Endothelial cell of umbilical vein (primary cell): ENCODE results near the gene ADAM8. TPM values are rescaled to one million over a fixed set of nuclear protein-coding genes. Genes with fewer than 3 reads are reported as not detected.

Source experiments
- BruUV-seq: library from RNA; stranded (reverse); fragments of 400-500 nt; replicated peaks from 2 replicates; lab custom pipeline; 2021; lab: Mats Ljungman, UMichigan
- CTCF ChIA-PET: fragments of 300-600, 350-600 bp; sonication (Branson Sonifier 250); formaldehyde crosslinking; loops from one replicate; lab custom pipeline; 2021; ENCODE audit warnings: antibody characterized with exemption, inconsistent platforms; lab: Charles Lee
- POLR2A ChIA-PET: fragments of 300-600, 350-600 bp; sonication (Branson Sonifier 250); formaldehyde crosslinking; loops from one replicate; lab custom pipeline; 2021; ENCODE audit warnings: antibody characterized with exemption, inconsistent platforms; lab: Charles Lee
- DNase-seq: peaks from one replicate; pipeline ENCODE4 v3.0.0-alpha.2; 2011; ENCODE audit warnings: low read depth, low spot score
- FAIRE-seq: peaks from 2 replicates; lab custom pipeline; 2011; peaks lifted over from hg19 to GRCh38; lab: Jason Lieb, UNC
- H2AFZ ChIP-seq: 2 replicates; pipeline ENCODE4 v1.6.0; 2012; ENCODE audit warnings: low read depth, low read length, control low read depth, inconsistent platforms
- H3K27ac ChIP-seq: 2 replicates; pipeline ENCODE4 v1.5.1; 2011; ENCODE audit warnings: low read depth, mild to moderate bottlenecking, control low read depth, low read length, moderate library complexity; ENCODE audit not compliant: insufficient read depth
- H3K27me3 ChIP-seq, 2 experiments: 2 replicates each; pipeline versions ENCODE4 v1.6.0 to v1.6.1; 2011; ENCODE audit warnings: low read length in 2 of 2, mixed read lengths in 1 of 2; ENCODE audit not compliant: control insufficient read depth in 2 of 2, insufficient read depth in 2 of 2
- H3K36me3 ChIP-seq, 2 experiments: 2 replicates in 1 of 2; 3 replicates in 1 of 2; pipeline ENCODE4 v1.5.1; 2011; ENCODE audit warnings: low read length in 2 of 2, mild to moderate bottlenecking in 1 of 2, moderate library complexity in 1 of 2; ENCODE audit not compliant: control insufficient read depth in 2 of 2, insufficient read depth in 2 of 2; ENCODE audit errors: extremely low read depth in 1 of 2
- H3K4me1 ChIP-seq: 3 replicates; pipeline ENCODE4 v1.5.1; 2011; ENCODE audit warnings: mild to moderate bottlenecking, low read length; ENCODE audit not compliant: control insufficient read depth, insufficient read depth; ENCODE audit errors: extremely low read depth
- H3K4me2 ChIP-seq: 2 replicates; pipeline ENCODE4 v1.6.1; 2011; ENCODE audit warnings: low read length, control low read depth, mixed read lengths; ENCODE audit not compliant: insufficient read depth
- H3K4me3 ChIP-seq, 3 experiments: fragments of 200-600 bp in 1 of 3; sonication (generic), shearing (Covaris generic) in 1 of 3; replicated peaks in 1 of 3; 2 replicates each; pipeline ENCODE4 v1.5.1; 2011 to 2016; ENCODE audit warnings: control low read depth in 3 of 3, low read length in 3 of 3, mild to moderate bottlenecking in 2 of 3, inconsistent platforms in 1 of 3, low read depth in 1 of 3, moderate library complexity in 1 of 3; ENCODE audit not compliant: insufficient read depth in 1 of 3
- H3K79me2 ChIP-seq: 2 replicates; pipeline ENCODE4 v1.6.0; 2012; ENCODE audit warnings: low read length, inconsistent platforms; ENCODE audit not compliant: control insufficient read depth, insufficient read depth
- H3K9ac ChIP-seq: replicated peaks from 2 replicates; pipeline ENCODE3; 2011; ENCODE audit warnings: low read length, control low read depth; ENCODE audit not compliant: insufficient read depth; ENCODE audit errors: extremely low read depth
- H3K9me1 ChIP-seq: replicated peaks from 3 replicates; pipeline ENCODE4 v1.6.0; 2011; ENCODE audit warnings: mild to moderate bottlenecking, low read length; ENCODE audit not compliant: control insufficient read depth, insufficient read depth; ENCODE audit errors: extremely low read depth
- H3K9me3 ChIP-seq: replicated peaks from 2 replicates; pipeline ENCODE4 v1.5.1; 2012; ENCODE audit warnings: low read length, inconsistent platforms; ENCODE audit not compliant: control insufficient read depth, insufficient read depth
- H4K20me1 ChIP-seq: replicated peaks from 2 replicates; pipeline ENCODE3; 2011; ENCODE audit warnings: mild to moderate bottlenecking, low read length; ENCODE audit not compliant: control insufficient read depth, insufficient read depth; ENCODE audit errors: extremely low read depth
- EZH2 ChIP-seq: IDR thresholded peaks from 2 replicates; pipeline ENCODE4 v1.6.1; 2012; ENCODE audit warnings: borderline replicate concordance, low read depth, mild to moderate bottlenecking, moderate library complexity, low read length, inconsistent platforms; ENCODE audit not compliant: severe bottlenecking
- FOS ChIP-seq: IDR thresholded peaks from 2 replicates; pipeline ENCODE4 v1.6.1; 2011; ENCODE audit warnings: mild to moderate bottlenecking, low read length, moderate library complexity, borderline replicate concordance; ENCODE audit not compliant: insufficient read depth
- GATA2 ChIP-seq: IDR thresholded peaks from 2 replicates; pipeline ENCODE4 v1.7.0; 2011; ENCODE audit warnings: low read depth, mild to moderate bottlenecking, moderate library complexity, mixed read lengths, low read length; ENCODE audit not compliant: insufficient read length, insufficient read depth
- JUN ChIP-seq: IDR thresholded peaks from 2 replicates; pipeline ENCODE4 v1.6.1; 2011; ENCODE audit warnings: borderline replicate concordance, low read depth; ENCODE audit not compliant: insufficient read length, insufficient read depth
- MYC ChIP-seq: IDR thresholded peaks from one replicate; pipeline ENCODE4 v1.6.1; 2011; ENCODE audit warnings: mild to moderate bottlenecking, low read depth, low read length
- POLR2A ChIP-seq: IDR thresholded peaks from 2 replicates; pipeline ENCODE4 v1.6.1; 2012; ENCODE audit warnings: low read depth, mild to moderate bottlenecking, control low read depth, low read length
- POLR2AphosphoS5 ChIP-seq: IDR thresholded peaks from 2 replicates; pipeline ENCODE4 v1.6.1; 2012; ENCODE audit warnings: low read depth, mild to moderate bottlenecking, control low read depth, low read length, moderate library complexity; ENCODE audit not compliant: insufficient read depth
- dilution Hi-C: fragments of 300-500 bp; cut with MboI; formaldehyde crosslinking; loops from one replicate; pipeline ENCODE4 v1.15.0; 2019; ENCODE audit warnings: low sequenced_read_pairs; ENCODE audit not compliant: extremely low pct_ligation_motif_present
- intact Hi-C: fragments of 100-400 bp; cut with micrococcal nuclease; formaldehyde crosslinking; loops from one replicate; pipeline ENCODE4 v1.10.0; 2022
- polyA plus RNA-seq, 4 experiments: library from polyadenylated mRNA; depleted of rRNA in 3 of 4; stranded (reverse) in 3 of 4; unstranded in 1 of 4; fragments of >200 nt; gene quantifications; 2 replicates each; pipeline versions ENCODE4 v1.2.1 to v1.2.3, GENCODE V29; 2011 to 2012; ENCODE audit warnings: missing spikeins in 1 of 4
- total RNA-seq: library from RNA; stranded (reverse); gene quantifications from 2 replicates; pipeline ENCODE4 v1.2.3, GENCODE V29; 2021
- TF ChIP-seq, protein P1 (sequence below), 2 donors: IDR thresholded peaks; 1 replicate in 1 of 2; 2 replicates in 1 of 2; pipeline ENCODE4 v1.5.1; 2011; ENCODE audit warnings: low read length in 2 of 2, mild to moderate bottlenecking in 2 of 2, moderate library complexity in 2 of 2, control low read depth in 1 of 2, inconsistent platforms in 1 of 2, low read depth in 1 of 2; ENCODE audit not compliant: insufficient read depth in 1 of 2; ENCODE audit errors: extremely low read depth in 1 of 2
- TF ChIP-seq, protein P2 (sequence below): IDR thresholded peaks from 2 replicates; pipeline ENCODE4 v1.6.1; 2011; ENCODE audit not compliant: insufficient read depth, insufficient read length

Gene ADAM8
- total and polyA plus RNA-seq, 2 donors (not counting 3 experiments of a cell fraction or from before 2014, with no cell fraction given), result 0.51 to 0.55 TPM

- no peak overlapping the region for H3K4me3 ChIP-seq
- intact Hi-C loops, result no loop called here
- DNase-seq, result no peak
- no peaks in the 10 kb centered on the region for H3K36me3 ChIP-seq
- no peak overlapping the region for H3K27ac ChIP-seq
- POLR2A ChIA-PET, result no interaction called here
- no peaks in the 10 kb centered on the region for H3K4me1 ChIP-seq
- no peaks in the 10 kb centered on the region for H3K79me2 ChIP-seq
- CTCF ChIA-PET, result interaction anchor here (0.9 kb wide), 1 partner anchor 13 kb away, joined by 3 read pairs; no protein-coding TSS in a partner anchor
- H2AFZ ChIP-seq, result no peak overlapping the region
- FAIRE-seq, result no peak
- BruUV-seq, result no TSS peak
- H3K4me2 ChIP-seq, result no peak overlapping the region
- no peak overlapping the region for H3K9ac ChIP-seq
- no peaks in the 10 kb centered on the region for H3K9me1 ChIP-seq
- H3K9me3 ChIP-seq, result no peaks in the 10 kb centered on the region
- TF ChIP-seq POLR2A (no peak), MYC (no peak), JUN (no peak), POLR2AphosphoS5 (no peak), FOS (no peak), GATA2 (no peak), EZH2 (no peak)
- TF ChIP-seq, protein P1, sequence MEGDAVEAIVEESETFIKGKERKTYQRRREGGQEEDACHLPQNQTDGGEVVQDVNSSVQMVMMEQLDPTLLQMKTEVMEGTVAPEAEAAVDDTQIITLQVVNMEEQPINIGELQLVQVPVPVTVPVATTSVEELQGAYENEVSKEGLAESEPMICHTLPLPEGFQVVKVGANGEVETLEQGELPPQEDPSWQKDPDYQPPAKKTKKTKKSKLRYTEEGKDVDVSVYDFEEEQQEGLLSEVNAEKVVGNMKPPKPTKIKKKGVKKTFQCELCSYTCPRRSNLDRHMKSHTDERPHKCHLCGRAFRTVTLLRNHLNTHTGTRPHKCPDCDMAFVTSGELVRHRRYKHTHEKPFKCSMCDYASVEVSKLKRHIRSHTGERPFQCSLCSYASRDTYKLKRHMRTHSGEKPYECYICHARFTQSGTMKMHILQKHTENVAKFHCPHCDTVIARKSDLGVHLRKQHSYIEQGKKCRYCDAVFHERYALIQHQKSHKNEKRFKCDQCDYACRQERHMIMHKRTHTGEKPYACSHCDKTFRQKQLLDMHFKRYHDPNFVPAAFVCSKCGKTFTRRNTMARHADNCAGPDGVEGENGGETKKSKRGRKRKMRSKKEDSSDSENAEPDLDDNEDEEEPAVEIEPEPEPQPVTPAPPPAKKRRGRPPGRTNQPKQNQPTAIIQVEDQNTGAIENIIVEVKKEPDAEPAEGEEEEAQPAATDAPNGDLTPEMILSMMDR (IDR thresholded peaks at IDR 0.05; ENCODE audit: extremely low read depth in 1 of 2, insufficient read depth in 1 of 2, low read depth in 1 of 2, low read length in 2 of 2), result no peak
- TF ChIP-seq, protein P2, sequence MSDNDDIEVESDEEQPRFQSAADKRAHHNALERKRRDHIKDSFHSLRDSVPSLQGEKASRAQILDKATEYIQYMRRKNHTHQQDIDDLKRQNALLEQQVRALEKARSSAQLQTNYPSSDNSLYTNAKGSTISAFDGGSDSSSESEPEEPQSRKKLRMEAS, result no peak
- dilution Hi-C loops, result no loop called here
- H4K20me1 ChIP-seq, result no peaks in the 10 kb centered on the region
- H3K27me3 ChIP-seq, result no peaks in the 10 kb centered on the region
Observed at GRCh38 chr10:133270204-133270603, 6.5 kb downstream of the ADAM8 start.
